ENCODE results near the gene RBMS3. TPM values are rescaled to one million over a fixed set of nuclear protein-coding genes. Genes with fewer than 3 reads are reported as not detected.
"Not testable (repeated sequence)": the region's sequence is repeated elsewhere in the genome, so short reads cannot be mapped to it uniquely, and the experiment has no call there.

Gene RBMS3
- total and polyA plus RNA-seq, 7 donors: 0.46 to 61.9 (median 39.9) TPM

DNA sequence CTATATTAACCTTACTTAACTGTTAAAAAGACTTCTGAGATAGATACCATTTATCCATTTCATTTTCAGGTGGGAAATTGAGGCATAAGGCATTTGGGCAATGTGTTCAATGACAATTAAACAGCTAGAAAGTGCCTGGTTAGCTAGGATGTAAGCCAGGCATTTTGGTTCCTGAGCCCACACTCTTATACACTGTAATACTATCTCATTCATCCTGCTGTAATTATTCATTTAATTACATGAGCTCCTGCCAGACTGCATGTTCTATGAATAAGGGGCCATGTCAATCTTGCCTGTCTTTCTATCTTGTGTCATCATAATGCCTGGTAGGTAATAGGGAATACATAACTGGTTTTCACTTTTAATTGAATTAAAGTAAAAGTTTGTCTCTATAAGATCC is 74.0 kb downstream of the RBMS3 start:
- DNase-seq: no peak
- no peaks in the 10 kb centered on the region for H3K36me3 ChIP-seq
- no peak overlapping the region for H3K4me3 ChIP-seq
- H3K27ac ChIP-seq: no peak overlapping the region
- no peaks in the 10 kb centered on the region for H3K27me3 ChIP-seq
- TF ChIP-seq POLR2AphosphoS5 (IDR thresholded peaks at IDR 0.05): no peak
- TF ChIP-seq EP300 (IDR thresholded peaks at IDR 0.05): no peak
- no peak for TF ChIP-seq POLR2A (IDR thresholded peaks at IDR 0.05)
- TF ChIP-seq CTCF (IDR thresholded peaks at IDR 0.05): no peak
- no peaks in the 10 kb centered on the region for H3K9me3 ChIP-seq
- H3K4me1 ChIP-seq: peaks cover 0 to 15% (median 4%) of the 10 kb centered on the region in 4 donors
- intact Hi-C loops (cut with DNase I): no loop called here

GRCh38 chr3:29356062-29356461 is 75.2 kb downstream of the RBMS3 start:
- H3K27ac ChIP-seq: no peak overlapping the region
- no peaks in the 10 kb centered on the region for H3K27me3 ChIP-seq
- intact Hi-C loops (cut with DNase I): no loop called here
- no peaks in the 10 kb centered on the region for H3K36me3 ChIP-seq
- no peaks in the 10 kb centered on the region for H3K9me3 ChIP-seq
- no peak for DNase-seq
- WGBS, 2 donors: 77 to 86% methylated on average over 3 of the region's 3 CpGs
- H3K4me1 ChIP-seq: peaks cover 0 to 15% (median 4%) of the 10 kb centered on the region in 4 donors
- H3K4me3 ChIP-seq: no peak overlapping the region
- TF ChIP-seq POLR2AphosphoS5 (IDR thresholded peaks at IDR 0.05): no peak
- TF ChIP-seq POLR2A (IDR thresholded peaks at IDR 0.05): no peak
- TF ChIP-seq CTCF (IDR thresholded peaks at IDR 0.05): no peak
- TF ChIP-seq EP300 (IDR thresholded peaks at IDR 0.05): no peak

DNA sequence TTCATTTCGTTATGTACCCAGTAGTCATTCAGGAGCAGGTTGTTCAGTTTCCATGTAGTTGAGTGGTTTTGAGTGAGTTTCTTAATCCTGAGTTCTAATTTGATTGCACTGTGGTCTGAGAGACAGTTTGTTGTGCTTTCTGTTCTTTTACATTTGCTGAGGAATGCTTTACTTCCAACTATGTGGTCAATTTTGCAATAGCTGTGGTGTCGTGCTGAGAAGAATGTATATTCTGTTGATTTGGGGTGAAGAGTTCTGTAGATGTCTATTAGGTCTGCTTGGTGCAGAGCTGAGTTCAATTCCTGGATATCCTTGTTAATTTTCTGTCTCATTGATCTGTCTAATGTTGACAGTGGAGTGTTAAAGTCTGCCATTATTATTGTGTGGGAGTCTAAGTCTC is 79.4 kb downstream of the RBMS3 start:
- 76 to 80% methylated on average over 2 of the region's 2 CpGs for WGBS, 2 donors
- H3K27me3 ChIP-seq; intact Hi-C loops (cut with DNase I); DNase-seq; H3K27ac ChIP-seq; H3K9me3 ChIP-seq; H3K36me3 ChIP-seq; H3K4me3 ChIP-seq: not testable (repeated sequence)
- peaks cover 0 to 12% (median 2%) of the 10 kb centered on the region in 4 donors for H3K4me1 ChIP-seq

- TF ChIP-seq POLR2AphosphoS5 (IDR thresholded peaks at IDR 0.05): no peak
- TF ChIP-seq CTCF (IDR thresholded peaks at IDR 0.05): no peak
- TF ChIP-seq POLR2A (IDR thresholded peaks at IDR 0.05): no peak
- 77 to 79% methylated on average over 2 of the region's 2 CpGs for WGBS, 2 donors
- DNase-seq: no peak
- intact Hi-C loops (cut with DNase I): no loop called here
- no peak overlapping the region for H3K27ac ChIP-seq
- H3K4me3 ChIP-seq: no peak overlapping the region
- H3K27me3 ChIP-seq: no peaks in the 10 kb centered on the region
- H3K36me3 ChIP-seq: no peaks in the 10 kb centered on the region
- H3K9me3 ChIP-seq: no peaks in the 10 kb centered on the region
- peaks cover 0 to 7% (median 2%) of the 10 kb centered on the region in 4 donors for H3K4me1 ChIP-seq
These were observed 82.2 kb downstream of the RBMS3 start for GRCh38 chr3:29363110-29363509.

- no peak overlapping the region for H3K27ac ChIP-seq
- H3K9me3 ChIP-seq: no peaks in the 10 kb centered on the region
- no peaks in the 10 kb centered on the region for H3K36me3 ChIP-seq
- 68 to 80% methylated on average over 4 of the region's 4 CpGs for whole genome bisulfite sequencing, 2 donors
- no peaks in the 10 kb centered on the region for H3K27me3 ChIP-seq
- peaks cover 0 to 37% (median 18%) of the 10 kb centered on the region in 4 donors for H3K4me1 ChIP-seq
- TF ChIP-seq EP300 (IDR thresholded peaks at IDR 0.05) (no peak), POLR2AphosphoS5 (IDR thresholded peaks at IDR 0.05) (no peak), CTCF (IDR thresholded peaks at IDR 0.05) (no peak), POLR2A (IDR thresholded peaks at IDR 0.05) (no peak)
- intact Hi-C loops (cut with DNase I): no loop called here
- H3K4me3 ChIP-seq: no peak overlapping the region
- DNase-seq: no peak
These were observed 89.2 kb downstream of the RBMS3 start for GRCh38 chr3:29370021-29370420.
